Coronary artery (tissue), 2 donors: Measurements from ENCODE around the gene FAM118A.
"Not testable (repeated sequence)": the region's sequence is repeated elsewhere in the genome, so short reads cannot be mapped to it uniquely, and the experiment has no call there.

Source experiments
- DNase-seq: peaks from one replicate; pipeline ENCODE4 v3.0.0-alpha.2; 2017; ENCODE audit warnings: low spot score
- H3K27ac ChIP-seq, 2 donors: fragments of 200-600 bp; sonication (generic); one replicate each; pipeline ENCODE4 v1.5.1; 2016 to 2019
- H3K4me3 ChIP-seq: fragments of 200-600 bp; sonication (generic); 2 replicates; pipeline ENCODE4 v1.5.1; 2016; ENCODE audit warnings: mild to moderate bottlenecking, moderate library complexity
- CTCF ChIP-seq: fragments of 200-600 bp; sonication (generic); IDR thresholded peaks from one replicate; pipeline ENCODE4 v1.5.1; 2019; ENCODE audit warnings: antibody characterized with exemption

Gene FAM118A

GRCh38 chr22:45322873-45323525 lies 13.3 kb downstream of the FAM118A start:
- no peak for TF ChIP-seq CTCF
- Histone ChIP-seq H3K27ac (no peak overlapping the region), H3K4me3 (no peak overlapping the region)
- no peak for DNase-seq

GRCh38 chr22:45323695-45324094 lies 14.0 kb downstream of the FAM118A start:
- TF ChIP-seq CTCF = no peak
- Histone ChIP-seq H3K27ac (no peak overlapping the region), H3K4me3 (no peak overlapping the region)
- no peak for DNase-seq

GRCh38 chr22:45324311-45324711 lies 14.6 kb downstream of the FAM118A start:
- Histone ChIP-seq H3K27ac (no peak overlapping the region), H3K4me3 (no peak overlapping the region)
- TF ChIP-seq CTCF = no peak
- DNase-seq = no peak

- H3K4me3 ChIP-seq, DNase-seq, H3K27ac ChIP-seq: not testable (repeated sequence)
These were observed 18.5 kb downstream of the FAM118A start for GRCh38 chr22:45328261-45328660.

GRCh38 chr22:45328822-45329529 lies 19.2 kb downstream of the FAM118A start:
- Histone ChIP-seq H3K4me3 (no peak overlapping the region), H3K27ac (no peak overlapping the region)
- no peak for DNase-seq
- TF ChIP-seq CTCF = no peak

- no peak overlapping the region for H3K27ac ChIP-seq
- no peak for DNase-seq
- no peak overlapping the region for H3K4me3 ChIP-seq
- TF ChIP-seq CTCF = no peak
These were observed 19.8 kb downstream of the FAM118A start for GRCh38 chr22:45329530-45329936.

- TF ChIP-seq CTCF = no peak
- Histone ChIP-seq H3K27ac (no peak overlapping the region), H3K4me3 (no peak overlapping the region)
- no peak for DNase-seq
These were observed 20.8 kb downstream of the FAM118A start for GRCh38 chr22:45330548-45330947.
